NOMO-1 treated with dmso at 0.1 percent for 144 hours (cell line): Measurements from ENCODE around the gene ACER2.
"Not testable (repeated sequence)": the region's sequence is repeated elsewhere in the genome, so short reads cannot be mapped to it uniquely, and the experiment has no call there.

Experiments
- DNase-seq: peaks from one replicate; lab custom pipeline; 2025; ENCODE audit not compliant: unreplicated experiment; lab: John Stamatoyannopoulos, UW

The ACER2 gene

GRCh38 chr9:19408316-19408692, 505 bp upstream of the ACER2 start:
- DNase-seq: no peak

- DNase-seq: no peak
Measured at GRCh38 chr9:19409401-19410194, 789 bp downstream of the ACER2 start.

GRCh38 chr9:19410195-19410503, 1.3 kb downstream of the ACER2 start:
- no peak for DNase-seq

GRCh38 chr9:19410594-19410993, 1.8 kb downstream of the ACER2 start:
- DNase-seq: no peak

GRCh38 chr9:19411316-19411715, 2.5 kb downstream of the ACER2 start:
- DNase-seq: no peak

GRCh38 chr9:19413456-19413855, 4.6 kb downstream of the ACER2 start:
- not testable (repeated sequence) for DNase-seq

- DNase-seq: no peak
Measured at GRCh38 chr9:19416143-19416542, 7.3 kb downstream of the ACER2 start.

- DNase-seq: no peak
Measured at GRCh38 chr9:19420877-19421276, 12.1 kb downstream of the ACER2 start.

GRCh38 chr9:19423163-19423562, 14.4 kb downstream of the ACER2 start:
- no peak for DNase-seq

- no peak for DNase-seq
Measured at GRCh38 chr9:19424176-19424779, 15.5 kb downstream of the ACER2 start.

GRCh38 chr9:19429595-19429994, 20.8 kb downstream of the ACER2 start:
- no peak for DNase-seq

GRCh38 chr9:19430201-19430760, 21.5 kb downstream of the ACER2 start:
- DNase-seq: no peak

GRCh38 chr9:19431361-19432171, 22.8 kb downstream of the ACER2 start:
- no peak for DNase-seq

GRCh38 chr9:19432473-19432872, 23.7 kb downstream of the ACER2 start:
- DNase-seq: no peak

- DNase-seq: not testable (repeated sequence)
Measured at GRCh38 chr9:19433729-19434128, 24.9 kb downstream of the ACER2 start.

GRCh38 chr9:19440376-19440775, 31.6 kb downstream of the ACER2 start:
- no peak for DNase-seq

- DNase-seq: no peak
Measured at GRCh38 chr9:19440823-19441580, 32.2 kb downstream of the ACER2 start.

- DNase-seq: no peak
Measured at GRCh38 chr9:19441730-19442129, 32.9 kb downstream of the ACER2 start.

- DNase-seq: no peak
Measured at GRCh38 chr9:19442240-19442639, 33.4 kb downstream of the ACER2 start.

- DNase-seq: no peak
Measured at GRCh38 chr9:19445452-19445851, 36.6 kb downstream of the ACER2 start.

- no peak for DNase-seq
Measured at GRCh38 chr9:19446361-19446861, 37.6 kb downstream of the ACER2 start.
